ENCODE measurements around the gene CAPN7.

The CAPN7 gene

DNA sequence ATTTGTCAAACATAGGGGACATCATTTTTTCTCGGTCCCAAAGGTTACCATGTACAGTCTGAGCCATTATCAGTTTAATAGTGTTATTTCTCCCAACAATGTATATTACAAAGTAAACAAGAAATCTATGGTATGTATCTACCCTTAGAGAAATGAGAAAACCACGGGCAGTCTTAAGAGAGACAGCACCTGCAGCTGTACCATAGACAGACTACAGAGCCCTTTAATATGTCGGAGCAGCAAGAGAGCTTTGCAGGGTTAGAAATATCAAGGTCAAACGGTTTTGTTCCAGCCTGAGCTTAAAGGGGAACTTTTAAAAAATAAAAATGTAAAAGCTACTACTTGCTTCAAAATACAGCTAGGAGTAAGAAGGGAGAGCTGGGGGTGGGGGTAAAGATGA, 73.2 kb downstream of the CAPN7 start:
- FAIRE-seq, result no peak

DNA sequence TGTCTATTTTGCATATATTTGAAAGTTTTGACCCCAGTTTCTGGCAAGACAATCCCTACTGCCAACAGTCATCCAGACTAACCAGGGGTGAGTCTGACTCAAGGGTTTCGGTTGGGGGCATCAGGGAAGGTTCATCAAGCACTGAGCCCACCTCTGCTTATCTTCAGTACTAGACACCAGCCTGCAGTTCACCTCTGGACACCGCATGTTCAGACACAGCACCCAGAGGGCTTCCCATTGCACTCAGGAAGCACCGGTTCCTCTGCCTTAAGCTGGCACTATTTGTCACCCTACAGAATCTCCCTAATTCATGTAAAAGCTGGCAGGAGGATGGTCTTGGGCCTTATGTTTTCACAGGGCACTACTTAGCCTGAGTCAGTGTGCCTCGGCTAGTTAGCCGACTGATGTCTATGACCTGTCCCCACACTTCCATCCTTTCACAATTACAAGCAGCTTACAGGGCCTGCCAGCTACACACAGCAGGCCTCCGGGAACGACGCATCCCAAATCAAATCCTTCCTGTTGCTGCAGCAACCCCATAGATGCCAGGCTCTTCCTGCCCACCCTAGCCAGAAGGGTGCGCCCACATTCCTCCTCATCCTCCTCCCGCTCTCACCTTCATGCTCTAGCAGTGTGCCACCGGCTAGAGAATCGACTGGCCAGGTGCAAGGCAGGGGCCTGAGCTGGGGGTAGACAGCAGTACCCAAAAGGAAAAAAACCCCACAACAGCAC, 73.8 kb downstream of the CAPN7 start:
- FAIRE-seq, result no peak

DNA sequence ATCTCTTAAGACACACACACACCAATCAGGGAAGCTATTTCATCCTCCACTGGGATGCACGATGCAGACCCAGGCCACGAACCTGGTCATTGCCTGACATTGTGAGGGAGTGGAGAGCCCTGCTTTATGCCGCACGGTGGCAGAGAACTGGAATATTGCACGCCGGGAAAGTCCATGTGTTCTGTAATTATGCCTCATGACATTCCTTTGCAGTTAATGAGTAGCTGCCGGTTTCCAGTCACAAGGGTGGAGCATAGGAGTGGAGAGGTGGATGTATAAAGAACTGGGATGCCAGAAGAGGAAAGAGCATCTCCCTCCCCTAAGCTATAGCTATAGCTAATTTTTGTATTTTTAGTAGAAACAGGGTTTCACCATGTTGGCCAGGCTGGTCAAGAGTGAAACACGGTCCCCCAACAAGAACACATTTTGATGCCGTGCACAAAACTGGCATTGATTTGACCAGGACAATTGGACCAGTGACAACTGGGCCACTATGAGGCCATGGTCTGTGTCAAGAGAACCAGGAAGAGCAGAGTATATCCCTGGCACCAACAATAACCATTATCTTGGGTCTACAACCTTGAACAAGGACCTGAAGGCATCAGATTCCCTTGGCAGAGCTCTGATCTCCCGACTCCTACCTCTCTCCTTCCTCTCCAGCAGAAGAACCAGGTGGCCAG, 74.9 kb downstream of the CAPN7 start:
- FAIRE-seq, result no peak

DNA sequence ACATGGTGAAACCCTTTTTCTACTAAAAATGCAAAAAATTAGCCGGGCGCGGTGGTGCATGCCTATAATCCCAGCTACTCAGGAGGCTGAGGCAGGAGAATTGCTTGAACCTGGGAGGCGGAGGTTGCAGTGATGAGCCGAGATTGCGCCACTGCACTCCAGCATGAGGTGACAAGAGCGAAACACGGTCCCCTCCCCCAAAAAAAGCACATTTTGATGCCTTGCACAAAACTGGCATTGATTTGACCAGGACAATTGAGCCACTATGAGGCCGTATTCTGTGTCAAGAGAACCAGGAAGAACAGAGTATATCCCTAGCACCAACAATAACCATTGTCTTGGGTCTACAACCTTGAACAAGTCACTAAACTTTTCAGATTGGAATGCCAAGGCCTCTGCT, 75.8 kb downstream of the CAPN7 start:
- no peak for FAIRE-seq

DNA sequence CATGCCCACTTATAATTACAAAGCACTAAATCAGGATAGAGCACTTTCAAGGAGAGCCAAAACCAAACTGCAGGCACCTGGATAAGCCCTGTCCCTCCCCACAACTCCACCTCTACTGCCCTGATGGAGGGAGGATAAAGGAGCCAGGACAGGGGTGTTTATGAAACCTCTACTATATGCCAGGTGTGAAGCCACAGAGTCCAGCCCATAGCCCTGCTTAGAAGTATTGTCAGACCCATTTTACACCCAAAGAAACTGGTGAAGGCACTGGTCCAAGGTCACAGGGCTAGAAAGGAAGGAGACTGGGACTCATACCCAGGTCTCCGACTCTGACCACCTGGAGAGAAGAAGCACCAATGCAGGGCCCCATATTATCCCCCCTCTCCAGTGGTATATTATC, 77.7 kb downstream of the CAPN7 start:
- no peak for FAIRE-seq

DNA sequence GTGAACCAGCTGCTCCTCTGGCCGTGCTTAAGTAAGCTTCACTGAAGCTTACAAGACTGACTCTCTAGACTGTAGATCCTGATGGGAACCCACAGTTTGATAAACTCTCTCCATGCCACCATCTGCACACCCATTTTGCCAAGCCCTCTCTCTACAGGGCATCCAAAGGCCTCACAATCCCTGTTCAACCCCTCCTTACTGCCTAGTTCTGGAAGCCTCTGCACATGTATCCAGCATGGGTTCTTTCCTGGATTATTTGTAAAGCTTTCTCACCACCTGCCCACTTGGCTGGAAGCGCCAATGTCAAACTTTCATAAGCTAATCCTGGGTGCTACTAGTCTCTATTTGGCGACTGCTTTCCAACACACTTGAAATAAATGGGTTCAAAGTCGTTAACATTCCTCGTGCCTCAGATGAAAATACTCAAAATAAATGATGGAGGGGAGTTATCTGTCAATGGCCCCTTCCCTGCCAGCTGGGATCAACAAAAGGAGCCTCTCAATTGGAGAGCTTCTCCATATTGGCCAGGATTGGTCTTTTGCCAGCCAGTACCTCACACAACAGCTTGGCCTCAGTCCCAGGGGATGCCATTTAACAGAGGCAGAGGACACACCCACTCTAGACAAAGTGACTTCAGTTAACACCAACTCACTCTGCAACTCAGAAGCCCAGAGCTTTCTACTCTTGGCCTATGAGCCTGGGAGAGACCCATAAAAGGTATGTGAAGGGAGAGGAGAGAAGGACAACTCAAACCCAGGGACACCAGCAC, 78.3 kb downstream of the CAPN7 start:
- no peak for FAIRE-seq

DNA sequence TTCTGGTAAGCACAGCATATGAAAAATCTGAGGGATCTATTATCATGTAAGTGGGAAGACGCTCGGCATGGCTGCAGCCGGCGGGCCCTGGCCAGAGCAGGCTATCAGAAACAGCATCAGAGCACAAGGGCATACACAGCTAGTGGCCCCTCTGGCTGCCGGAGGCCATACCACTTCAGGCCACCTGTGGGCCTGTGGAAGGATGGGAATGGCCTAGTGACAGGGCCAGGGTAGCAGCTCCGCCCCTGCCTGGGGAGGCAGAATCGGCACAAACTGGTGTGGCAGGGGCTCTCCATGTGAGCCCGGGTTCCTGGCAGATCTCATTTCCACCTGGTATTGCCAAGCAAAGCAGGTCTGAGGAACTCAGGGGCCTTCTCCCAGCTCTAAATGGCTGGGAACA, 80.0 kb downstream of the CAPN7 start:
- no peak for FAIRE-seq

DNA sequence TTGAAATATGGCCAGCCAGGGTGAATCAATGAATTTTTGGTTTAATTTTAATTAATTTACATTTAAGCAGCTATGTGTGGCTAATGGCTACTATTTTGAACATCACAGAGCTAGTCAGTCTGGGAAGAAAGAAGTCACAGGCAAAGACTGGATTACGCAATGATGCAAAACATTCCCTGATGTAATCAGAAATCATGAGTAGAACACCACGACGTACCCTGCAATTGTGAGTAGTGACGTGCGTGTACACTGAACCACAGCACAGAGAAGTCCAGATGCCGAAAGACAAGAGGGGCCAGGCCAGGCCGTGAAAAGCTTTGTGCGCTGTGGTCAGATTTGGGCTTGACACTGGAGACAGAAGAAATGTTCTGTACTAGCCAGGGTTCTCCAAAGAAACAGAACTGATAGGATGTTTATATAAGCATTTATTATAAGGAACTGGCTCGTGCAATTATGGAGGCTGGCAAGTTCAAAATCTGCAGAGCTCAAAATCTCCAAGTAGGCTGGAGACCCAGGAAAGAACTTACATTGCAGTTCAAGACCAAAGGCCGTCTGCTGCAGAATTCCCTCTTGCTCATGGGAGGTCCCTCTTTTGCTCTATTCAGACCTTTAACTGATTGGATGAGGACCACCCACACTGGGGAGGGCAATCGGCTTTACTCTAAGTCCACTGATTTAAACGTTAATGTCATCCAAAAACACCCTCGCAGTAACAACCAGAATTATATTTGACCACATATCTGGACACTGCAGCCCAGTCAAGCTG, 81.7 kb downstream of the CAPN7 start:
- no peak for FAIRE-seq

DNA sequence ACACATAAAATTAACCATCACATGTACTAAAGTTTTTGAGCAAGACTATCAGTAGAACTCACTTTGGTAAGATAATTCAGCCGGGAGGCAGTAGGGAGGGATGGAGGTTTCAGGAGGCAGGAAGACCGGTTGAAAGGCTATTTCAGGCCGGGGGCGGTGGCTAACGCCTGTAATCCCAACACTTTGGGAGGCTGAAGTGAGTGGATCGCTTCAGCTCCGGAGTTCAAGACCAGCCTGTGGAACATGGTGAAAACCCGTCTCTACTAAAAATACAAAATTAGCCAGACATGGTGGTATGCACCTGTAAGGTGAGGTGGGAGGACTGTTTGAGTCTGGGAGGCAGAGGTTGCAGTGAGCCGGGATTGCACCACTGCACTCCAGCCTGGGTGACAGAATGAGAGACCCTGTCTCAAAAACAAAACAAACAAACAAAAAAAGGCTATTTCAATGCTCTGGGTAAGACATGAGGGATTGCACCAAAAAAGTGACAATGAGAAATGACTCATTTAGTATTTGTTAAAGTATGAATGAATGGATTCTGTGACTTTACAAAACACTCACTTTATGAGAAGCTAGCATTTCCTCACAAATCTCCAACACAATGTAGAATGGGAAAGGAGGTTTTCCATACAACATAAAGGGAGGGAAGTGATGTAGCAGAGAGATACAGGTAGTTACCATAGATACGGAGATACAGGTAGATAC, 82.4 kb downstream of the CAPN7 start:
- no peak for FAIRE-seq

DNA sequence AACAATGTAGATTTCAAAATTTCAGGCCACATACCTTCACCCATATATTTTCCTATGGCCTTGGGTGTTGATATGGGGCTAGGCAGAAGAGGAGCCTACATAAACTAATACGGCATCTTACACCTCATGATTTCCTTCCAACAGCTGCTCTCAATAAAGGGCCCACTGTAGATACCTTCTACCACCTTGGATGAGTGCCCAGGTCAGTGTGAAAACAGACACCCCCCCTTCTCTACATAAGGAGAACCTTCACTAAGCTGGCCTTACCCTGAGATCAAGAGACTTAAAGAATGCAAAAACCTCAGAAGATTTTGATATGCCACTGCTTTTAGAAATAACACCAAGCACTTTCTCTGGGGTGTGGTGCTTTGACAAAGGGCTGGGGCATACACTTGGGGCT, 83.6 kb downstream of the CAPN7 start:
- no peak for FAIRE-seq

DNA sequence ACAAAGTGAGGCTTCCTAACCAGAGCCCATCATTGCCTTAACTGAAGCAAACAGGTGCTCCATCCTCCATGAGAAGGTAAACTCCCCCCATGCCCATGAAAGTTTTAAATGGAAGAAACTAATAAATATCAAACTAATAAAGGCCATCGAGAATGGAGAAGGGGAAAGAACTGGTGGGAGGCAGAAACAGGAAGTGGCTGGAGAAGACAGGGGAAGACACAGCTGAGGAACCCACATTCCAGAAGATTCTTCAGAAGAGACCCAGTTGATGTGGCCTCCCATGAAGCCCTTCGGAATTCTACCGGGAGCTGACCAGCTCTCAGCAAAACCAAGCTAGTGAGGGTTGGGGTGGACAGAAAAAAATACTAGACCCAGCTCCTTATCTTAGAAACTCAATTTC, 84.7 kb downstream of the CAPN7 start:
- no peak for FAIRE-seq

DNA sequence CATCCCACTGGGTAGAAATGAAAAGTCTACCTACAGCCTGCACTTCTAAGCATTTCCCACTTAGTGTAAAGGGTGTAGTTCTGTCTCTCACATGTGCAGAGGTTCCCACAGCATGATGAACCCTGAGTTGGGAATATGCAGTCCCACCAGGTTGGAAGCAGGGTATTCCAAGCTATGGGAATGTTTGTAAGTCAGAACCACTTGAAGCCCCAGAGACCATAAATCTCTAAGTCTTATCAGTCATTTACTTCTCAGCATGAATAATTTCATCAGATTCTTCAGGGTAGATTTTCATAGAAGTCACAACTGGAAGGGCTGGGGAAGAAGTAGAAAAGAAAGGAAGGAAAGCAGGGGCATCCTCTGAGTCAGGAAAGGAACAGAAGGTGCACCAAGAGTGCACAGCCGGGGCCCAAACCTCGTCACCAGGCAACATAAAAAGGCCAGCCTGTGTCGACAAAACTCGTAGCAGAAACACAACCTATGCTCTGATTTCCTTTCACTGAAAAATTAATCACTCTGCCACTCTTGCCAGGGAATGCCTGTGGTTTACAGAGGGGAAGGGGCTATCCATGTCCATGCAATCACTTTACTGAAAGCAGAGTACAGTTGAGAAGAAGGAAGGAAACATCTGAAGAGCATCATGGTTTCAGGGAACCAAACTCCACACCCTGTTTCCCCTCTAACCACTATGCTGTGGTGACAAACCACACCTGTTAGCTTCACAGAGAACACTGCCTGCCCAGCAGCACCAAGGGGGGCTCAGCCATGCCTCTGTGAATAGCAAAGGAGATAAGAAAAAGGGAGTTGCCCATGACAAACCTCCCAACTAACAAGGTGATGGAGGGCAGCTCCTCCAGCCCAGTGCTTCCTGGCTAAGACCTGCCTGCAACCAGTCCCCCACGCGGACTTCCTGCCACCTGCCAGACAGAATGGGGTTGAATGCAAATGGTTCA, 85.8 kb downstream of the CAPN7 start:
- FAIRE-seq, result no peak

DNA sequence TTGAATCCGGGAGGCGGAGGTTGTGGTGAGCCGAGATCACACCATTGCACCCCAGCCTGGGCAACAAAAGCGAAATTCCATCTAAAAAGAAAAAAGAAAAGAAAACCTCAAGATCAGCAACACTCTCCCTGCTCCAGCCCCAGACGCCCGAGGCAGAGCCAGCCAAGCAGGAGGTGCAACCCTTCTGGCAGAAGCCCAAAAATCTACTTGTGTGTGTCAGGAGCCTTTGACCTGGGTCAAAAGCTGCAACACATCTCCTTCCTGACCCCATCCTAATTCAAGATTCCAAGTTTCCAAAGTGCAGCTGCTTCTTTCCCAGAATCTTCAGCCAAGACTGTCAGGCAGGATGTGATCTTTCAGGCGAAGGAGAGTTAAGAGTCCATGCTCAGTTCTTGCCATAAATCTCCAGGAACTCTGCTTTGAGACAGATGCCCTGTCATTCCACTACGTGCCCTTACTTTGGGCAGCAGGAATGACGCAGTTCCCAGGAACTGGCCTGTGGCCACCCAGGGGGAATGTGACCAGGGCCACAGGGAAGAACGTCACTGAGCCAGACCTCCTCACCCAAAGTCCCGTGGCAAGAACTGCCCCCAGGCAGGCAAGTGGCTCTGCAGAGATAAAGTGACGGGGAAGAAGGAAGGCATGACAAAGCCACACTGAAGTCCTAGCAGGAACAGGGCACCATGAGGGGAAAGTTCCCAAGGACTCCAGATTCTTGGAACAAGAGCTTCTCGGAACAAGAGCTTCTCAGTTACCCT, 86.9 kb downstream of the CAPN7 start:
- no peak for FAIRE-seq

DNA sequence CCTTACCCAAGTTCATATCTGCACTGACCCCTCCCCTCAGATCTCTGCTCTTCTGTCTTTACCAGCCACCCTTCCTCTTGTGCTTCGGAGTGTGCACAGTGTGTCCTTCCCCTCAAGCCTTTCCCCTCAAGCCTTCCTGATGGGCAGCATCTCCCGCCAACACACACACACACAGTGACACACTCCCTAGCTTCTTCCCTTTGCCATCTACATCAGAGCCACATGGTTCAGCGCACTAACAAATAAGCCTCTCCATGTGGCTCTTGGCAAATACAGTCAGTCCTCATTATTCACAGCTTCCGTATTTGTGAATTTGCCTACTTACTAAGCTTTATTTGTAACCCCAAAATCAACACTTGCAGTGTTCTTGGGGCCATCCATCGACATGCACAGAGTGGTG, 88.9 kb downstream of the CAPN7 start:
- no peak for FAIRE-seq

DNA sequence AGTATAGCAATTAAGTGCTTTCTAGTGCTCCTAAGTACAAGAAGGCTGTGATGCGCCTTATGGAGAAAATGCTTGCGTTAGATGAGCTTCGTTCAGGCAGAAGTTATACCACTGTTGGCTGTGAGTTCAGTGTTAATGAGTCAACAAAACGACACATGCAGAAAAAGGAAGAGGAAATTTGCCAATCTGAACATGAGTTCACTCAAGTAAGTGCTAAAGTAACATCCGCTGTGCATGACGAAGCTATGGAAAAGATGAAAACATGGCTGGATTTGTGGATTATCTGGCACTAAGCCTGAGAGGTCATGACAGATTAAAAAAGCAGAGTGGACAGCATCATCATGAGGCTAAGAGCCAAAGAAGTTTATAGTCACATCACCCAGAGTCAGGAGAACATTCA, 89.5 kb downstream of the CAPN7 start:
- FAIRE-seq, result no peak

DNA sequence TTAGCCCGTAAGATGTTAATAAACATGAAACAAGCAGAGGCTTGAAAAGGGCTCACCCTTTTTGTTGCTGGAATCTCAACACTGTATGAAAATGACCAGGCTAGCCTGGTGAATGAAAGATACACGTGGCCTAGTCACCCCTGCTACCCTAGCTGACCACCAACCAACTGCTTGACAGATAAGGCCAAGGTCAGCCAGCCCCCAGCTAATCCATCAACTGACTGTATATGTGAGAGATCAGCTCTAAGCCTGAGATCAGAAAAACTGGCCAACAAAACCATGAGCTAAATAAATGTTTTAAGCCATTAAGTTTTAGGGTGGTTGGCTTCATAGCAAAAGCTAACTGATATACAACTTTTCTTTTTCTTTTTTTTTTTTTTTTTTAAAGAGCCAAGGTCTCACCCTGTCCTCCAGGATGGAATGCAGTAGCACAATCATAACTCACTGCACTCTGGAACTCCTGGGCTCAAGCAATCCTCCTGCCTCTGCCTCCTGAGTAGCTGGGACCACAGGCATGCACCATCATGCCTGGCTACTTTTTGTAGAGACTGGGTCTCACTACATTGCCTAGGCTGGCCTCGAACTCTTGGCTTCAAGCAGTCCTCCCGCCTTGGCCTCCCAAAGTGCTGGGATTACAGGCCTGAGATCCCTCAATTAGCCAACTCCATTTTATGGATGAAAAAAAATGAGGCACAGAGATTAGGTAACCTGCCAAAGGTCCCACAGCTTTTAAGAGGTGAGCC, 91.7 kb downstream of the CAPN7 start:
- no peak for FAIRE-seq

DNA sequence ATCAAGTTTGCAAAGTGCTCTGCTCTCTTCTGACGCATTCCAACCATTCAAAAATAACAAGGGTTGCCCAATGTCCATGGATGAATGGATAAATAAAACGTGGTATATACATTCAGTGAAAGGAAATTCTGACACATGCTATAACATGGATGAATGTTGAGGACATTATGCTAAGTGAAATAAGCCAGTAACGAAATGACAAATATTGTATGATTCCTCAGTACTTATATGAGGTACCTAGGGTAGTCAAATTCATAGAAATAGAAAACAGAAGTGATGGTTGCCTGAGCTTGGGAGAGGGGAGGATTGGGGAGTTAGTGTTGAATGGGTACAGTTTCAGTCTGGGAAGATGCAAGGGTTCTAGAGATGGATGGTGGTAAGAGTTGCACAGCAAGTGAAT, 92.5 kb downstream of the CAPN7 start:
- no peak for FAIRE-seq

DNA sequence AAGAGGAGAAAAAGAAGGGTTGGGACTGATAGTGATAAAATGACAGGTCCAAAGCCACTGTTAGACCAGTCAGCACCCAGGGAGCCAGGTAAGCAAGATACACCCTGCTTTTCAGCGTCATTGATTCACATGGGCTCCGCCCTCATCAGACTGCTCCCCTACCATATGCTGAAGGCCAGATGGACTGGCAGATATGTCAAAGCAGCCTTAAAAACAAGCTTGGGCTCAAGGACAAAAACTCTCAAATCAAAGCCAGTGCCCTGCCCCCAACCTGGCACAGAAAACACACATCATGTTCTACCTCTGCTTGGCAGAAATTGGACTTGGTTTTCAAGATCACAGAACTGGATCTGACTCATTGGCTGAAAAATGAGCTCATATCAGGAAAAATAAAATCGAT, 93.0 kb downstream of the CAPN7 start:
- no peak for FAIRE-seq

DNA sequence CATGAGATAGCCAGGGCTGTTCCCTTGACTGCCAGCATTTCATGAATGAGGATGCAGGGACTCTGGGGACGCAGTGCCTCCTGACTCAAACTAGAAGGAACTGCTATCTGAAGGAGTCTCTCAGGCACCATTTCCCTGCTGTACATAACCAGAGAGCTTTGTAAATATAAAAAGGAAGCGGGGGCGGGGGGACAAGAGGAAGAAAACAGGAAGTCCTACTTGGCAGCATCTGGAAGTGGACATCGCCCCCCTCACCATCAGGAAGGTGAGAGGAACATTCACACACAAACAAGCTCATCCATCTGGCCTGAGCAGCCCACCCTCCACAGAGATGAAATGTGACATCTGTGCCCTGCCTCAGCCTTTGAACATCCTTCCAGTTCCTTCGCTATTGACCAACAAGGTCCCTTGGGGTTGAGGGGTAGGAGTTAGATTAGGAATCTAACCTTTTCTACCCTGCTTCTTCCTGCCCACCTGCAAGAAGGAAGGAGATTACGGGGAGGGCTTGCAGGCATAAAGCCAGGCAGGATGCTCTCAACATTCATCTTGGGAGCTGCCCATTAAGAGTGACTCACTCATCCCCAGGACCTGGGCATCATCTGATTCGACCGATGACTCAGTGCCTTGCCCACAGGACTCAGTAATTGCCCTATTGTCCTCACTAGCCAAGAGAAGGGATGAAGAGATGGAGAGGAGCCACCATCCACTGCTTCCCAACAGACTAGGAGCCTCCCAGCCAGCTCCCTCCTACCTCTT, 94.5 kb downstream of the CAPN7 start:
- FAIRE-seq, result no peak
